T47D (cell line): Measurements from ENCODE around the gene AGAP1.

Source experiments
- DNase-seq, 2 experiments: peaks; one replicate each; pipeline versions ENCODE4 v3.0.0 to v3.0.0-alpha.2; 2011 to 2012; ENCODE audit warnings: low read depth in 1 of 2, low spot score in 1 of 2
- JUND ChIP-seq: IDR thresholded peaks from 2 replicates; pipeline ENCODE4 v1.6.1; 2012; ENCODE audit warnings: low read depth
- in situ Hi-C: cut with HindIII; loops from 2 replicates; pipeline ENCODE4 v1.10.0; 2016; ENCODE audit warnings: low sequenced_read_pairs, low pct_unique_long_range_greater_than_20kb

The AGAP1 gene

DNA sequence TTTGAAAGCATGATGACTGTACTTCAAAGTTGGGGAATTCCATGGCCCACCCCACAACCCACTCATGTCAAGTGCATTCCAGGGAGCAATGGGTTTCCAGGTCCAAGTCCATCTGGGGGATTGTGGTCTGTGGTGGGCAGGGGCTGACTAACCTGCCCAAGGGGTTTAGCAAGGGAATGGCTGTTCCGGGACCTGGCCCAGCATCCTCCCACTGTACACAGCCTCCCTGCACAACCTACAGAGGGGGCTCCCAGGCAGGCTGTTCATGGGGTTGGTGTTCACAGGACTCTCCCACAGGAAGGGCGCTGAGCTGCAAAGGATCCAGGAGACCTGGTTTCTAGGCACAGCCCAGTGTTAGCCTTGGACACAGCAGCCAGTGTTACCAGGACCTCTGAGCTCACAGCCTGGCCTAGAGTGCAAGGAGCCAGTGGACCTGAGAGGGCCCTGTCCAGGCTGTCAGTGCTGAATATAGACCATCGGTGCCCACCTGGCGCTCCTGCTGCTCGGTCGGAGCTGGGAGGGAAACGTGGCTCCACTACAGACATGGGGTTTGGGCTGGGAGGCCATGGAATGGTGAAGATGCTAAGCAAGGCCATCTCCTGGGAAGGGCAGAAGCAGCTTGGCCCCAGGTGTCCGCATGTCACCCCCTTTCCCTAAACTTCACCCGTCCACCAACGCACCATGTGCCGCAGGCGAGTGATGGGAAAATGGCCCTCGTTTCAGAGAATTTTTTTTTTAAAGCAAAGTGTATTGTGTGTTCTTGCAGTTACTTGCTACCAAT, 357.1 kb downstream of the AGAP1 start:
- TF ChIP-seq JUND = no peak
- no peak for DNase-seq
- in situ Hi-C loops = no loop called here

DNA sequence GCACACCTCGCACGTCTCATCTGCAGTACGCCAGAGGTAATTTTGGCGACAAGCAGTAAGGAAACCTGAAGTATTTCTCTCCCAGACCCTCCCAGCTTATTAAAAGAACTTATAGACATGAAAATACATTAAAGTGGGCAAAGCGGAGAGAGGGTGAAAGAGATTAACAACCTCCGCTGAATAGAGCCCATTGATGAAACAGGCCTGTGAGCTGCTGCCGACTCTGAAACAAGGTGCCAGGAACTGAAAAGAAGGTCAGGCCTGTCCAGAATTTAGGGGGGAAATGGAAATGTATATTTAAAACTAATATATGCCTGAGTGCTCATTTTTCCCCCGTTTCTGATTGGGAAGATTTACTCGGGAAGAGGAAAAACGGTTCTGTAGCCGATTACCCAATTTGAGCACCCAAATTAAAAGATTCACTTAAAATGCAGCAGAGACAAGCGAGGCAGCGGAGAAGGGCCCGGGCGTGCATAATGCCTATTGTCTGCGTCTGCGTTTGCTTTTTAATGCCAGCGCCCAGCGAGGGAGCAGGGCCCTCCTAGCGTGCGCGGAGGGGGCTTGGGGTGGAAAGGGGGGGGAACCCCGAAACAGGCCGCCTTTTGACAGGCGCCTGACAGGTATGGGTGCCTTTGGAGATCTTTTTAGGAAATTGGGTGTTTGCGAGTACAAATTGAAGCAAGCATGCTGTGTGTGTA, 358.1 kb downstream of the AGAP1 start:
- in situ Hi-C loops = no loop called here
- no peak for TF ChIP-seq JUND

DNA sequence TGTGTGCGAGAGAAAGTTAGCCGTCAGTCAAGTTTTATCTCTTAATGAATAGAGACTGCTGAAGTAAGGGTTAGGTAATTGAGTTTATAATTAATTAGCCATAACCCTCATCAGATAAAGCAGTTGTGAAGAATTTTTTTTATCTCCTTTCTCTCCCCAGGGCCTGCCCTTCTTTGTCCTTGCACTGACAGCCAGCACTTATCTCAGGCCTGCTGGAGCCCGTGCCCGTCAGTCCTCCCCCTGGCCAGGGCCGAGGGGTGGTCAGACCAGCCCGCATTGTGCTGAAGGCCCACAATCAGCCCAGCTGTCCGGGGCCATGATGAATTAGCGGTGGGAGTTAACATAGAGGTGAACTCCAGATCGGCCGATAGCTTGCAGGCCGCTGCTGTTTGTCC, 358.7 kb downstream of the AGAP1 start:
- in situ Hi-C loops = no loop called here
- DNase-seq = no peak
- TF ChIP-seq JUND = no peak

More for the DNA sequence above, 358.1 kb downstream of the AGAP1 start:
- DNase-seq = no peak

DNA sequence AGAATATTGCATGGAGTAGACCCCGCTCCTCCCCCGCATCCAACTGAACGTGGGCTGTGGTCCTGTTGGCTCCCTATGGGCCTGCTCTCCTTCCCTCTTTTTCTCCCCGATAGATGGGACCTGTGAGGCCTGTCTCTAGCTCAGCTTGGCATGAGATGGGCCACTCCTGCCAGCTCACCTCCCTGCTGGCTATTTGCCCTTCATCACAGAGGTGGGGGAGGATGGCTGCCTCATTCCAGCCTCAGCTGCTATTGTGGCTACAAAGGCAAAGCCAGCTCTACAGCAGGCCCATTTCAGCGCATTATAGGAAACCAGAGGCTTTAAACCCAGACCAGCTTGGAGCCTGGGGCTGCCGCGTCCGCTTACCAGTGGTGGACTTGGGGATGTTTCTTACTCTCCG, 360.4 kb downstream of the AGAP1 start:
- in situ Hi-C loops = no loop called here
- no peak for DNase-seq
- no peak for TF ChIP-seq JUND

DNA sequence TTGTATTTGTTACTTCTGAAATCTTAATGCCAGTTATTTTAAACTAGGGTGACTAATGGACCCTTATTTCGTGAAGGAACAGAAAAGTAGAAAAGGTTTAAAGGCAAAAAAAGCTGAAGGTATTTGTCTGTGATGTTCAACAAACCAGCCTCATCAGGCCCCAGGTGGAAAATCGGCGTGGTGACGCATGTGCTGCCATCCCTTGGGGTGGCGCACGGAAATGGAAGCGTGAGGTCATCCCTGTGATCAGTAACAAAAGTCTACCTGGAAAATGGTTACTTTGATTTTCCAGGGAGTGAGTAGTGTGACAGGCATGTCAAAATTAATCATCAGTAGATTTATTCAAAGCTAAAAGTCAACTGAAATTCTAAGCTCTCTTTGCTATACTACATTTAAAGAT, 361.2 kb downstream of the AGAP1 start:
- no peak for TF ChIP-seq JUND
- DNase-seq = no peak
- in situ Hi-C loops = no loop called here

DNA sequence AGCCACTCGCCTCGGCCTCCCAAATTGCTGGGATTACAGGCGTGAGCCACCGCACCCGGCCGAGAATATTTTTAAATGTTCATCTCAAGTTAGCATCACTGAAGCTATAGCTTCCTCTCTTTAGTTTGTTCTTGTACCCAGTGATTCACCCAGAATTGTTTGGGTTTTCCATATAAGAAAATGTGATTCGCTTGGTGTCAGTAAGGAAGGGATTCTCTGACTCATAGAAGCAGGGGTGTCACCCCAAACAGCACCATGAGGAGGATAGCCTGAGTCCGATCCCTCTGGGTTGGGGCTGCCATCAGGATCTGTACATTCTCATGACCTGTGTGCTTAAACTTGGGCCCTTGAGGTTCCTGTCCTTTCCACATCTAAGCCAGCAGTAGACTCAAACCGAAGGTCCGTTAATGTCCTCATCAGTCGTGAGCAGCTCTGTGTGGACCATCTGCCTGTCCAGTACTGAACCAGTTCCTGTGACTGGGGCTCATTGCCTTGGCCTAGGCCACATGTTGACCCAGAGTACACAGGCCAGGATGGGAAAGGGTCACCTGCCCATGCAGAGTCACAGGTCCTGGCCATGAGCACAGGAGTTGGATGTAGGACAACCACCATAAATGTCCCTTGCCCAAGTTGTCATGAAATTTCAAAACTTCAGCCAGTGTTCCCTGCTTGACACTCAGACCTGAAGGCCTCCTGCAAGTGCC, 362.5 kb downstream of the AGAP1 start:
- in situ Hi-C loops = no loop called here
- no peak for TF ChIP-seq JUND
- no peak for DNase-seq

DNA sequence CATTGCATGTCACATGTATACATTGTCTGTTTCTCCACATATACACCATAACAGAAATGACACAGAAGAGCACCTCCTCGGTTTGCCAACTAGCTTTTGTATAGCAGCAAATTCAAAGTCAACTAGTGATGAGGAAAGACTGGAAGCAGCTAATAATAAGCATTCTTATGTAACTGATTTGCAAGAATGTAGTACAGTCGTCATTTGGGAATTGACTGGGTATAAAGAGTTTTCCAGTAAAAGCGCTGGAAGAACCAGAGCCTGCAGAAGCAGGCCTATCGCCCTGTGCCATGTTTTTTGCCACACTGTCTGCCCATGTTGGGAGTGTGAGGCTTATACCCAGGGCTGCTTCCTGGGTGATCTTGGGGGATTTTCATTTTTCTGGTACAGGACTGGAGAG, 363.8 kb downstream of the AGAP1 start:
- TF ChIP-seq JUND = no peak
- in situ Hi-C loops = no loop called here
- no peak for DNase-seq

DNA sequence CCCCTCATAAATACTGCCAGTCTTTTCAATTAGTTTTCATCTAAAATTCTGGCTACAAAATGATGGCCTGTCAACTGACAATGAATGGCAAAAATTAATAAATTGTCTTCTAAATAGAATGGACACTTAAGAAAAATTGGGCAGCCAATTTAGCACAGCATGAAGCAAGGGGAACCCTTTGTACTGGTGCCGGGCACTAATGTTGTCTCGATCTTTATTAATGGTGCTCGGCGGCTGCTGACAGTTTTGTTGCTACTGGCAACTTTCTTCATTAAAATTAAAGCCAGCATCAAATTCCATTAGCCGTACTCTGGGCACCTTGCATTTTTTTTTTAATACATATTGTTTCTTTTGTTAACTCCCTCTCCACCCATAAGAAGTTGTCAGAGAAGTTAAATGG, 365.0 kb downstream of the AGAP1 start:
- DNase-seq = no peak
- no peak for TF ChIP-seq JUND
- in situ Hi-C loops = no loop called here

DNA sequence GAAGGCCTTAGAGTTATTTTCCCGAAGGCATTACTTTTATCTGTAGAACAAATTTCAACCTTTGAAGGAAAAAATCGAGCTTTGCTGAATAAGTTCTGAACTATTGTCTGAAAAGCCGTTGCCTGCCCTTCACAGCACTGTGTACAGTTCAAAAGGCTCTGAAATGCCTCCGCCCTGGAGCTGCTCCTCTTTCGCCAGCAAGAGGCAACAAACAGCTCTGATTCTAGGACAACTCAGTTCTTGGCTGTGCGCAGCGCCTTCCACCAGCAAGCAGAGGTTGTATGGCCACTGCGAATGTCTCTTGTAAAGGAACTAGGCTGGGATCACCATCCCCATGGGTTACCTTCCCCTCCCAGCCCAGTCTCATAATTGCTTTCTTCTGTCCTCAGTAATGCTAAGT, 365.8 kb downstream of the AGAP1 start:
- no peak for TF ChIP-seq JUND
- in situ Hi-C loops = no loop called here
- no peak for DNase-seq

DNA sequence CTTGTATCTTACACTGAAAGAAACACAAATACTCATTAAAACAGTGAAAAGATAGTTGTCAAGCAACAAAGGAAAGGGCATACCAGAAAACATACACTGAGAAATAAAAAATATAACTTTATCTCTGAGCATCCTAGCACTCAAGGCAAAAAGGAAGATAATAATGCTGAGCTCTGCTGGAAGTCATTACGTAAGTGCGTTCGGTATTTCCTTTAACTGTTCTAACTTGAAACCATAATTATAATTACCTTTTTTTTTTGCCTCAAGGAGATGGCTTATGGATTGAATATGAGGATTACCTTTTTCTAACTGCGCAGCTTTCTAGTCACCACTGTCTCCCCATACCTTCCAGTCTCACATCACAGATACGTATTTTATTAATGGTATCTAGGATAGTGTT, 366.3 kb downstream of the AGAP1 start:
- in situ Hi-C loops = no loop called here
- no peak for DNase-seq
- TF ChIP-seq JUND = no peak

DNA sequence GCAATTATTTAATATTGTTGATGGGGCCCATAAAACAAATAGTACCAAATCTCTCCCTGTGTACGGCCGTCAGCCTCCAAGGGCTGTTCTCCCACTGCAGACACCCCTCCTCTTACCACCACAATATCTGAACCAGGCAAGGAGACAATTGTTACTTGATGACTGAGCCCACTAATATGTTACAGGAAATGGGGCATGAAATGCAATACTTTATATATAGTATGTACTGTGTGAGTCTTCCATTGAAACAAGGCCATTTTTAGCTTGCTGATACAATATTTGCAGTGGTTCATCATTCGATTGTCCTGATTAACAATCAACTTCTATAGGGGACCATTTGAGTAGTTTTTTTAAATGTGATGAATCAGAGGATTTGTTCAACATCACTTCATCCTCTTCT, 367.0 kb downstream of the AGAP1 start:
- in situ Hi-C loops = no loop called here
- no peak for DNase-seq
- TF ChIP-seq JUND = no peak

DNA sequence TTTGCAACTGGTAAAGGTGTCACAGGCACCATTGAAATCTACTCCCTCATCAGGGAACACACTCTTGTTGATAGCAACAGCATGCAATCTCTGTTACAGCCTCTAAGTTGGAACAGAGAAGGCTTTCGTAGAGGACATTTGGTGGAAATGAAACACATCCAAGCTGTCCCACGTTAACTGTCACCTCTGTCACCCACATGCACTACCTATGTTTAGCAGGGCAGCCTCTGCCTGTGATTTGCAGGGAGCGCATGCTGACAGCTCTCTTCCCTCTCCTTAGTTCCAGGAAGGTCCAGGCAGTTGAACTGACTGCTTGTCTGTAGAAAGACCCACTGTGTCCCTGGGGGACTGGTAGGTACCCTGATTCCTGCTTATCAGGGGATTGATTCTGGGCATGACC, 367.5 kb downstream of the AGAP1 start:
- in situ Hi-C loops = no loop called here
- TF ChIP-seq JUND = no peak
- no peak for DNase-seq

DNA sequence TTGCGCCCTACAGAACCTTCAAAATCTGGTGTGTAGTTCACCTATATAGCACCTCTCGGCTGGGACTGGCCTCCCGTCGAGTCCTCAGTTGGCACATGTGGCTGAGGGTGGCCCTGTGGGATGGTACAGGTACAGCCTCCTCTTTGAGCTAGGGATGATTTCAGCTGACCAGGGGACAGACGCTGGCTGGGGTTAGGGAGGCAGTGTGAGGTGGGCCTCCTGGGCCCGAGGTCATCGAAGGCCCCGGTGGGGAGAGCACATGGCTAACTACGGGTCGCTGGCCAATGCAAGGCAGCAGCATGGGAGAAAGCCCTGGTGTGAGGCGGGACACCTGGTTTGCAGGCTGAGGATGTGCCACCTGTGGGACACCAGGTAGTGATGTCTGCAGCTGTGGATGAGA, 369.6 kb downstream of the AGAP1 start:
- in situ Hi-C loops = no loop called here
- no peak for DNase-seq
- no peak for TF ChIP-seq JUND

DNA sequence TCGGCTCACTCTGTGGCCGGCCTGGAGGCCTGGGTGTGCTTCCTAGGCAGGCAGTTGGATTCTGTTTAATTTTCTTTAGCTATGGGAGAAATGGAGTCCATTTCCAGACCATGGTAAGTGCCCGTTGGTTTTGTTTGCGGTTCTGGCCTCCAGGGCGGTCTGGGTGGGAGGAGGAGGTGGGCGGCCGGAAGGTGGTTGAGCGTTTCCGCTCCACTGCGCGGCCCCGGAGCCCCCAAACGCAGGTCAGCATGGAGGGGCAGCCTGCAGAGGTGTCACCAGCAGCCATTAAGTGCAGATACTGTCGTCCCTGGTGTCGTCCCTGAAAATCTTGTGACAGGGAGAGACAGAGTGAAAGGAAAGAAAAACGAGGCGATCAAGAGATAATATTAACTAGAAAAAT, 370.5 kb downstream of the AGAP1 start:
- DNase-seq = no peak
- no peak for TF ChIP-seq JUND

More for the DNA sequence above, 370.5 kb downstream of the AGAP1 start:
- in situ Hi-C loops = no loop called here
